HUDEP-2 (cell line): ENCODE data around the gene PAK4.
A peak's percentile ranks its signal among the peaks of the same experiment; 100 is the strongest.
"Not testable (repeated sequence)": the region's sequence is repeated elsewhere in the genome, so short reads cannot be mapped to it uniquely, and the experiment has no call there.

Source experiments
- DNase-seq, 76 experiments: peaks; one replicate each; lab custom pipeline; 2025; ENCODE audit not compliant: unreplicated experiment in 76 of 76; lab: John Stamatoyannopoulos, UW

PAK4 gene

DNA sequence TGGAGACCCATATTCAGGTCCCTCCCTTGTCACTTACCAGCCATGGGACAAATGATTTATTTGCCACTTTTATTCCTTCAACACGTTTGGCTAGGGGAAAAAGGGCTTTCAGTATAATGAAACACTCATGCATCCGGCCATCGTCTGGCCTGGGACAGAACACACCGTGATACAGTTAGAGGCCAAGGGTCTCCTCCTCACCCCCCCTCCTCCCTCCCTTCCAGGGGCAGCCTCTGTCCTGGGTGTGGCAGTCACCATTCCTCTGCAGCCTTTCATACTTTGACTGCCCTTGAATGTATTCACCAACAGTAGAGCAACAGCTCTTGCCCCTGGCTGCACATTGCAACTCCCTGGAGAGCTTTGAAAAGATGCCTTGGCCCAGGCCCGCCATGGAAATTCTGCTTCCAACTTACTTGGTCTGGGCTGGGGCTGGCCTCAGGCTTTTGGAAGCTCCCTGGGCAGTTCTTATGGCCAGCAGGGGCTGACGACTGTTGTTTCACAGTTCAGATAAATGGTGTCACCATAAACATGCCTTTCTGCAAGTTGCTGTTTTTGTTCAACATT, 3.0 kb downstream of the PAK4 start:
- DNase-seq, result no peak

DNA sequence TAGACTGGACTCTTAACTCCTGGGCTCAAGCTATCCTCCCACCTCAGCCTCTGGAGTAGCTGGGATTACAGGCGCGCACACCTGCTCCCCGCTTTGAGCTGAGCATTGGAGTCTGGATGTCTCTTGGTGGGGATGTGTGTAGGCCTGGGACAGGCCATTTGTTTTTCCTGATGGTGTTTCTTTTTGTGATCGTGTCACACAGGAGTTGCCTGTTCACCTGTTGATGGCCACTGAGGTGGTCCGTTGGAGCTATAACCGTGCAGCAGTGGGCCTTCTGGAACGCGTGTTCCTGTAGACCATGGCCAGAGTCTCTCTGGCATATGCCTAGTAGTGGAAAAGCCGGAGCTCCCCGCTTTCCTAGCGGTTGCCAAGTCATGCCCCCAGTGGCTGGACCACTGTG, 3.5 kb downstream of the PAK4 start:
- no peak for DNase-seq

GRCh38 chr19:39130337-39131254, 5.0 kb downstream of the PAK4 start:
- no peak for DNase-seq

DNA sequence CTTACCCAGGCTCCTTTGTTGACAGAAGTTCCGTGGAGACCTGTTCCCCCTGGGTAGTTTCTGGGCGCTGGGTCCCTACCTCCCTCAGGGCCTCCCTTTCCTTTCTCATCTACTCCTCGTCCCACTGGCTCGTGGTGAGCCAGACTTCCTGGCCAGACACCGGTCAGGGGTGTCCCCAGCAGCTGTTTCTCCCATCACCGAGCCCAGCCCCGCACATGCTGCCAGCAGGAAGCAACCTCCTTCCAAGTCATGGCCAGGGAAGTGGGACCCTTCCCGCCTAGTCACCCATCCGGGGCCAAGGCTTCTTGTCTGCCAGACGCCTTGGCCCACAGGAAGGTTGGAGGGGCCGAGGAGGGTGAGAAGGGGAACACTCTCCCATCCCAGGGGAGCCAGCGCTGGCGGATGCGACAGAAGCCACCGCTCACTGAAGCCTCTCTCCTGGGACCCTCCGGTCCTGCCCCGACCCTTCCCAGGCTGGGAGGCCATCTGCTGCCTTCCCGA, 5.7 kb downstream of the PAK4 start:
- no peak for DNase-seq

- no peak for DNase-seq
Measured at GRCh38 chr19:39132344-39132969, 6.9 kb downstream of the PAK4 start.

GRCh38 chr19:39133431-39134270, 8.1 kb downstream of the PAK4 start:
- no peak for DNase-seq

GRCh38 chr19:39135701-39136100, 10.1 kb downstream of the PAK4 start:
- DNase-seq, result no peak

DNA sequence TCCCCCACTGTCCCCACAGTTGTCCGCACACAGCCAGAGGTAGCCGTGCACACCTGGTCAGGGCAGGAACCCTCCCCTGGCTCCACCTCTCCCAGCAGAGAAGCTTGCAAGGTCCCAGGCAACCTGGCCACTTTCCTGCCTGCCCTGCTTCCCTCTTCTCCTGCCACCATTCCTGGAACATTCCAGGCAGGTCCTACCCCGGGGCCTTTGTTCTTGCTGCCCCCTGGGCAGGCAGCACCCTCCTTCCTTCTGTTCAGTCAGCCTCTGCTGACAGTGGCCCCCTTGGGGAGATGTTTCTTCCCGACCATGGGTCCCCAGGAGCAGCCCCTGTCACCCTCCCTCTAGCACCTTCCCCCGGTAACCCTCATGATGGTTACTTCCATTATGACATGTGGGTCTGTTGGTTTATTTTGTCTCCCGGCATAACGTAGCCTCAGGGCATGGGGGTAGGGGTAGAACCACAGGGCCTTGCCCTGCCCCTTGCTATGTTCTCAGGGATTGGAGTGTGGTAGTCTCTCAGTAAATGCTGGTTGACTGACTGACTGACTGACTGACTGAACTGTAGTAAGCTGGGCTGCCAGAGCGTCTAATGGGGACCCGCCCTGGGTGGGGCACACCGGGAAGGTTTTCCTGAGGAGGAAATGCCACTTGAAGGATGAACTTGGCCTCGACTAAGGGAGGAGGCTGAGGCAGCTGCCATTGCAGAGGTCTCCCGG, 10.8 kb downstream of the PAK4 start:
- no peak for DNase-seq

GRCh38 chr19:39137131-39137530, 11.5 kb downstream of the PAK4 start:
- no peak for DNase-seq

DNA sequence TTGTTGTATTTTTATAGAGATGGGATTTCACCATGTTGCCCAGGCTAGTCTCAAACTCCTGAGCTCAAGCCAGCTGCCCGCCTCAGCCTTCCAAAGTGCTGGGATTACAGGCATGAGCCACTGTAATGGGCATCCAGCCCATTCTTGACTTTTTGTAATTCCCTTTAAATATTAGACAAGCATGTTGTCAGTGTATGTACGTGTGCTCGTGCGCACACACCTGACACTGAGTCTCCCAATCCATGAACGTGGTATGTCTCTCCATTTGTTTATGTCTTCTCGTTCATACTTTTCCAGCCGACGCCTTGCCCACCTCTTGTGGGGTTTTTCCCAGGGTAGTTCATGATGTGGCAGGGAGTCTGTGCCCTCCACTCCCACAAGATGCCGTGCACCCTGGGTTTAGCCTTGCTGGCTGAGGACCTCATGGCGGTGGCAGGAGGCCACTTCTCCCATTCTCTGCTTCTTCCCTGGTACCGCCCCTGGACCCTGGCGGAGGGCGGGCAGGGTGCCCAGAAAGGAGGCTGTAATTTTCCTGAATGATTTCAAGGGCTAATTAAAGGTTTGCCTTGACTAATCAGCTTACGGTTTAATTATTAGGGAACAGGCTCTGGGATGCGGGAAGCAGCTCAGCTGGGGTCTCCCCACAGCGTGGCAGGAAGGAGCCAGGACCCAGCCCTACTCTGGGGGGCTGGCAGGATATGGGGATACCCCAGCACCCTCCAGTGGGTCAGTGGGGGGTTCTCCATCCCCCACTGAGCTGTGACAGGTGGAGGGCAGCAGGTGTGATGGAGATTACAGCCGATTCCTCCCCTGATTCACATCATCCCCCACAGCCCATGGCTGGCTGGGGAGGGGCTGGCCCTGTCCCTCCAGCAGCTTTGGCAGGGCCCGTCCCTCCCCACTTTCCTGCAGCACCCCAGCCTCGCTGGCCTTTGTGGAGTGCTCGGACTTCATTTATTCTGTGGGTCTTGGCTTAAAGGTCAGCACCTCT, 12.9 kb downstream of the PAK4 start:
- no peak for DNase-seq

DNA sequence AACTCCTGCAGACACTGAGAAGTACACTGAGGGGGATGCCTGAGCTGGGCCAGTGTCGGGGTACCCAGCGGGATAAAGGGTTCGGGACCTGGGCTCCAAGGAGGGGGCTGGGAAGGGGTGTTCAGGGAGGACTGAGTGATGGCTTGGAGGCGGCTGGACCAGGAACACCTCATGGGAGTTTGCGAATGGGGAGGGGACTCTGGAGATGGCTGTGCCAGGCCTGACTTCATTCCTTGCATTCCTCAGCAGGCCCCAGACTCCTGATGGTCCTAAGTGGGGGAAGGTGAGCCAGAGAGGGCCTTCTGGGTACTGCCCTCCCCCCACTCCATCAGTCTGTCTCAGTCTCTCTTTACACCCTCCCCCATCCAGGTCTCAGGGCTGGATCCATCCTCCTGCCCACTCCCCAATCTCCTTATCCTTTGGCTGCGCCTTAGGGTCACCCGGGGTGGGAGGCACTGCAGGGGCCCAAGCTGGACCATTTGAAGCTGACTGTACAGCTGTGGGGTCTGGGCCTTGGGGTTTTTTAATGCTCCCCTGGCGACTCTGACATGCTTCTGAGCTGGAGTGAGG, 13.8 kb downstream of the PAK4 start:
- DNase-seq, result no peak

- peak in 7 of 76 experiments; percentile 5 to 33 (median 22) for DNase-seq
Measured at GRCh38 chr19:39139971-39140453, 14.4 kb downstream of the PAK4 start.

DNA sequence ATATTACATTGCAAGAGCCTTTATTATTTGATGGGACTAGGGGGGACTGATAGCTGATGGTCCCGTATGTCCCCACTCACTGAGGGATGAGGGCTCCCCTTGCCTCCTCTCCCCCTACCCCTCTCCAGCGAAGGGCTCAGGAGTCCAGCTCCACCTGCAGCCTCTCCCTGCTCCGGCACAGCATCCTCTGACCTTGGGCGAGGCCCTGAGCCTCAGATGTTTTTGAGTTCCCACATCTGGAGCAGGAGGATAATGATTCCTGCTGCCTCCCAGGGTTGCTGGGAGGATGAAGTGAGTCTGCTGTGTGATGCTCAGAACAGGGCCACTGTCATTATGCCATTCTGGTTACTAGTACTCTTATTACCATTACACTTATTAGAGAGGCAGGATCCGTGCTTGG, 15.0 kb downstream of the PAK4 start:
- DNase-seq, result no peak

- no peak for DNase-seq
Measured at GRCh38 chr19:39141929-39142328, 16.3 kb downstream of the PAK4 start.

DNA sequence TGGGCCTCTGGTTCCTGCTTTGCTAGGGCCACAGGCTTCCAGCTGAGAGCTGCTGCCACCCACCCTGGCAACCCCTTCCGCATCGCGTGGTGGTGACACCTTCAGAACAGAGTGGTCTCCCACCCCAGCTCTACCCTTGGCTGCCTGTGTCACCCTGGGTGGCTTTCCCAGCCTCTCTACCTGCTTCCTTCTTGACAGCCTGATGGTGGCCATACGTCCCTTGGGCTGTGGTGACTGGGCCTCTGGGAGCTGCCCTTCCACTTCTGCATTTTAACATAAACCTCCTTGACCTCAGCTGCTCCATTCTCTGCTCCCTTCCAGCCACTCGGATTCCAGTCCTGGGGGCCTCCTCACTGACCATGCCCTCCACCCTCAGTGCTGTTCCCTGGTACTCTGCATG, 17.0 kb downstream of the PAK4 start:
- no peak for DNase-seq

GRCh38 chr19:39143757-39144289, 18.2 kb downstream of the PAK4 start:
- DNase-seq, result not testable (repeated sequence)

DNA sequence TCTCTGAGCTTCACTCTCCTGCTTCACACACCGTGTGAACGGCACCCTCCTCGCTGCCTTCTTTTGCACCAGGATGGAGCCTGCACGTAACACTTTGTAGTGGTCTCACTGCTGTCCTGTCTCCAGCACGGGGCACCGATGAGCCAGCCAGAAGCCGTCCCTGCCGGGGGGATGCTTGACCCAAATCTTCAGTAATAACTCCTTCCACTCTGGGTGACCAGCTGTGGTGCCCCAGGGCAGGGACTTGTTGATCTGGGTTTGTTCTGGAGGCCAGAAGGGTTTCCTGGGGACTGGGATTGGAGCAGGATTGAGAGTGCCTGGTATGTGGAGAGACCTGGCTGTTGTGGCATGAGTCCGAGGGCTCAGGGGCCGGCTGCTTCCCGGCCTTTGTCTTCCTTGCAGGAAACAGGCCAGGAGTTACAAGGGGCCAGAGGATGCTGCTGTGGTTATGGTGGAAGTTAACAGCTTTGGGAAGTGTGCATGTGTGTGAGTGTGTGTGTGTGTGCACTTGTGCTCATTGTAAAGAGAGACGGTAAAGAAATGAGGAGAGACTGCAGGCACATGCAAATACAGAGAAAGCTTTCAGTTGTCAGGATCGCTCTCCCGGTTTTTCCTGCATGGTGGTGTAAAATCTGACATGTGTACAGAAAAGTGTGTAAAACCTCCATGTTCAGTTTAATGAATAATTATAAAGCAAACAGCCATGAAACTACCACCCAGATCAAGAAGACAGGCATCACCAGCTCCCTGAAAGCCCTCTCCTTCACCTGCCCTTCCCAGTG, 18.9 kb downstream of the PAK4 start:
- no peak for DNase-seq
